OCI-LY1 (cell line): ENCODE measurements around the gene DBH.

Source experiments
- CTCF ChIP-seq: fragments of 200-600 bp; sonication (generic), shearing (Covaris generic); IDR thresholded peaks from 2 replicates; pipeline ENCODE4 v1.5.1; 2017; ENCODE audit warnings: mild to moderate bottlenecking, antibody characterized with exemption, low read length, moderate library complexity, mixed read lengths
- EZH2 ChIP-seq: fragments of 200-600 bp; sonication (generic), shearing (Covaris generic); IDR thresholded peaks from 2 replicates; pipeline ENCODE4 v1.8.0; 2017; ENCODE audit warnings: borderline replicate concordance, mixed run types, mild to moderate bottlenecking, antibody characterized with exemption, low read length, moderate library complexity, mixed read lengths

GRCh38 chr9:133612816-133613215, 23.3 kb upstream of the DBH start:
- TF ChIP-seq CTCF (no peak), EZH2 (no peak)
